Measurements from ENCODE around the gene YPEL1.
"Not testable (repeated sequence)": the region's sequence is repeated elsewhere in the genome, so short reads cannot be mapped to it uniquely, and the experiment has no call there.

The YPEL1 gene

GRCh38 chr22:21686193-21686608, 49.4 kb downstream of the YPEL1 start:
- in situ Hi-C loops (cut with MboI; ENCODE audit: low sequenced_read_pairs), result no loop called here

- in situ Hi-C loops (cut with MboI; ENCODE audit: low sequenced_read_pairs), result no loop called here
Observed at GRCh38 chr22:21685164-21685513, 50.5 kb downstream of the YPEL1 start.

DNA sequence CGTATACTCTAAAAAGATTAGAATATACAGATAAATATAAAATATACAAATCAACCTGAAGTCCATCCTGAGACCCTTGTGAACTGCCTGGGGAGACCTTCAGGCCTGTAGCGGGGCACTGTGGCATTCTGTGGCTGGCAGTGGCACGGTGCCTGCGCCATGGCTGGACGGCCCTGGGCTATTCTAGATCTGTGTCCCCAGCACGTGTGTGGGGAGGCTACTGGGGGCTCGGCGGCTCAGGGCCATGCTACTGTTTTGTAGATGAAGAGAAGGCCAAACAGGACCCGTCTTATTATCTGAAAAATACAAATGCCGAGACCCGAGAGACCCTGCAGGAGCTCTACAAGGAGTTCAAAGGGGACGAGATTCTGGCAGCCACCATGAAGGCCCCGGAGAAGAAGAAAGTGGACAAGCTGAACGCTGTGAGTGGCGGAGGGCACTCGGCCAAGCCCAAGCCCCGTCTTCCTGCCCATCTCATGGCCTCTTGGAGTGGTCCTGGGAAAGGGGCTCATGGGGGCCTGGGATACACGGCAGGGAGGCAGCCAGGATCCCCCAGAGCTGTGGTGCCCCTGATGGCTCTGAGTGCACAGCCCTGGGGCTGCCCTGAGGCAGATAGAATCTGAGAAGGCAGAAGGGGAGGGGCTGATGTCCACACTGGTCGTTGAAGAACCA, 51.0 kb downstream of the YPEL1 start:
- in situ Hi-C loops (cut with MboI; ENCODE audit: low sequenced_read_pairs), result no loop called here

GRCh38 chr22:21683401-21683811, 52.2 kb downstream of the YPEL1 start:
- in situ Hi-C loops (cut with MboI; ENCODE audit: low sequenced_read_pairs), result no loop called here

GRCh38 chr22:21682385-21683175, 53.0 kb downstream of the YPEL1 start:
- in situ Hi-C loops (cut with MboI; ENCODE audit: low sequenced_read_pairs), result no loop called here

DNA sequence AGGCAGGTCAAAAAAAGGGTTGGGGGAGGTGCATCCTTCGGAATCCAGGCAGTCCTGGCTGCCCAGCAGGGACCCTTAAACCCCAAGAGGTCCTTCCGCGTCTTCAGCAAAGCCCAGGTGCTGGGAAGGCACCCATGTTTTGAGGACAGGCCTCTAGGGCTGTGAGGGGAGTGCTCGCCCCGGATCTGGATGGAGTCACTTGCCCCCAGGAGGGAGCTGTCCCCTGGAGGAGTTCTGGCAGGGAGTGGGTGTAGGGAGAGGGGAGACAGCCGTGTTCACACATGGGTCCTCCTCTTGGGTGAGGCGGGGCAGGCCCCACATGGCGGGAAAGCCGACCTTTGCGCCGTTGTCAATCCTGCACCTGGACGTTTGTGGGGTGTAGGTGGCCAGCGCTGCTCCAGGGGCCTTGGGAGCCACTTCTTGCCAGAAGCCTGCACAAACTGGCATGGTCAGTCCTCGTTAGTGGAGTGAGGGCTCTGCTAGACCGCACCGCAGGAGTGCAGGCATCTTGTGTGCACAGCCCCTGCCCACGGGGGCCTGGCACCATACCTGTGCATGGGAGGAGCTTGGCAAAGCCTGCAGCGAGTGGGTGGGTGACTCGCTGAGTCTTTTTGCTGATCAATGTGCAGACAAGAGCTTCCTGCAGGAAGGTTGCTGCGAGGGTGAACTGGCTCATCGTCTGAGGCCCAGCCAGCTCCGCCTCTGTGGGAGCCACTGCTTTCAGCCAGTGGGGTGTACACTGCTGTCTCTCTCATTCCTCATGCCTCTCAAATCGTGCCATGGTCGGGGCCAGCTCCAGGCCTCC, 53.8 kb downstream of the YPEL1 start:
- in situ Hi-C loops (cut with MboI; ENCODE audit: low sequenced_read_pairs), result no loop called here

DNA sequence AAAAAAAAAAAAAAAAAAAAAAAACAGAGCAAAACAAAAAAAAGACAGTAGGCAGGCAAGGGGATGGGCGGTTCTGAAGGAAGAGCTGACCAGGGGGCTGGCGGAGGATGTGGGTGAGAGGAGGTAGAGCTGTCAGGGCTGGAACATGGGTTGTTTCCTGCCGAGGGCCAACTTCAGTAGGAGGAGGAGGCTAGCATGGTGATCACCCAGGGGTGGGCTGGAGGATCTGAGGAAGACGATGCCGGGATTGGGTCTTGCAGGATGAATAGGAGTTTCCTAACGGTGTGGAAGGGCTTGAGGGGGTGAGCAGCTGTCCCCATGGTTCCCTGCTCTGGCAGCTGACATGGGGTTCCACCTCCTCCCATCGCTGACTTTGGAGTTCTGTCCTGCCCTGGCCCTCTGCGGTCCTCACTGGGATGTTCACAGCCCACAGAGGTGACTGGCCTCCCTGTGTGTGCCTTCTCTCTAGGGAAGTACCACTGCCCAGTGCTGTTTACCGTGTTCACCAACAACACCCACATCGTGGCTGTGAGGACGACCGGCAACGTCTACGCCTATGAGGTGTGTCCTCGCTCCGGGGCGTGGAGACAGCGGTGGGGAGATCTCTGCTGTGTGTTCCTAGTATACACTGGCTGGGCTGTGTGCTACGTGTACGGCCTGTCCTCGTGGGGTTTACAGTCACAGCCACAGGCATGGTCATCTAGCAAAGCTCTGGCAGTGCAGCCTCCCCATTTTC, 54.6 kb downstream of the YPEL1 start:
- in situ Hi-C loops (cut with MboI; ENCODE audit: low sequenced_read_pairs), result no loop called here

GRCh38 chr22:21679383-21679782, 56.2 kb downstream of the YPEL1 start:
- in situ Hi-C loops (cut with MboI; ENCODE audit: low sequenced_read_pairs), result no loop called here

- in situ Hi-C loops (cut with MboI; ENCODE audit: low sequenced_read_pairs), result not testable (repeated sequence)
Observed at GRCh38 chr22:21678842-21679241, 56.8 kb downstream of the YPEL1 start.

- in situ Hi-C loops (cut with MboI; ENCODE audit: low sequenced_read_pairs), result no loop called here
Observed at GRCh38 chr22:21677606-21678443, 57.8 kb downstream of the YPEL1 start.

DNA sequence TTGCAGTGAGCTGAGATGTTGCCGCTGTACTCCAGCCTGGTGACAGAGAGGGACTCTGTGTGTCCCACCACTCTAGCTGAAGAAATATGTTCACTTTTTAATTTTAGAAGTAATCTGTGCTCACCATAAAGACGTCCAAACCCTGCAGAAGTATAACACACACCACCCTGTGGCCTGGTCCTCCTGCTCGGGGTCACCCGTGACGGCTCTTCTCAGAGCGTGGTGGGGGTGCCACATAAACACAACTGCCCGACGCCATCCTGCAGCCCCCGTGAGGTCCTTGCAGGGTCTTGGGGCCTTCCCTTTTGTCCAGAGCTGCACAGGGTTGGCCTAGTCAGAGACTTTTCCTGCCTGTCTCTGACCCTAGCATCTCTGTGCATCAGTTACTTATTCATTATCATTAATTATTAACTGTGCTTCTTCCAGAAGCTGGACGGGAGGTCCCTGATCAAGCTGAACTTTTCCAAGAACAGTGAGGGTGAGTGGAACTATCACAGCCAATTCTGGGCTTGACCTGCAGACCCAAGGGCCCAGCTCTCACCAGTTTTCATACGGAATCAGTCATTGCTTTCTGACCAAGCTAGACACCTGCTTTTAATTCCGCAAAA, 60.9 kb downstream of the YPEL1 start:
- in situ Hi-C loops (cut with MboI; ENCODE audit: low sequenced_read_pairs), result no loop called here

GRCh38 chr22:21673534-21674321, 61.9 kb downstream of the YPEL1 start:
- in situ Hi-C loops (cut with MboI; ENCODE audit: low sequenced_read_pairs), result no loop called here

GRCh38 chr22:21672107-21672629, 63.4 kb downstream of the YPEL1 start:
- in situ Hi-C loops (cut with MboI; ENCODE audit: low sequenced_read_pairs), result no loop called here

DNA sequence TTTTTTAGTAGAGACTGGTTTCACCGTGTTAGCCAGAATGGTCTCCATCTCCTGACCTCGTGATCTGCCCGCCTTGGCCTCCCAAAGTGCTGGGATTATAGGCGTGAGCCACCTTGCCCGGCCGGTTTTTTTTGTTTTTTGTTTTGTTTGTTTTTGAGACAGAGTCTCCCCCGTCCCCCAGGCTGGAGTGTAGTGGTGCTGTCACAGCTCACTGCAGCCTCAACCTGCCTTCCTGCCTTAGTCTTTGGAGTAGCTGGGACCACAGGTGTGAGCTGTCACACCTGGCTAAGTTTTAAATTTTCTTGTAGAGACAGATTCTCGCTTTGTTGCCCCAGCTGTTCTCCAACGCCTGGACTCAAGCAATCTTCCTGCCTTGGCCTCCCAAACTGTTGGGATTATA, 66.6 kb downstream of the YPEL1 start:
- in situ Hi-C loops (cut with MboI; ENCODE audit: low sequenced_read_pairs), result no loop called here

GRCh38 chr22:21666786-21667185, 68.8 kb downstream of the YPEL1 start:
- in situ Hi-C loops (cut with MboI; ENCODE audit: low sequenced_read_pairs), result no loop called here

DNA sequence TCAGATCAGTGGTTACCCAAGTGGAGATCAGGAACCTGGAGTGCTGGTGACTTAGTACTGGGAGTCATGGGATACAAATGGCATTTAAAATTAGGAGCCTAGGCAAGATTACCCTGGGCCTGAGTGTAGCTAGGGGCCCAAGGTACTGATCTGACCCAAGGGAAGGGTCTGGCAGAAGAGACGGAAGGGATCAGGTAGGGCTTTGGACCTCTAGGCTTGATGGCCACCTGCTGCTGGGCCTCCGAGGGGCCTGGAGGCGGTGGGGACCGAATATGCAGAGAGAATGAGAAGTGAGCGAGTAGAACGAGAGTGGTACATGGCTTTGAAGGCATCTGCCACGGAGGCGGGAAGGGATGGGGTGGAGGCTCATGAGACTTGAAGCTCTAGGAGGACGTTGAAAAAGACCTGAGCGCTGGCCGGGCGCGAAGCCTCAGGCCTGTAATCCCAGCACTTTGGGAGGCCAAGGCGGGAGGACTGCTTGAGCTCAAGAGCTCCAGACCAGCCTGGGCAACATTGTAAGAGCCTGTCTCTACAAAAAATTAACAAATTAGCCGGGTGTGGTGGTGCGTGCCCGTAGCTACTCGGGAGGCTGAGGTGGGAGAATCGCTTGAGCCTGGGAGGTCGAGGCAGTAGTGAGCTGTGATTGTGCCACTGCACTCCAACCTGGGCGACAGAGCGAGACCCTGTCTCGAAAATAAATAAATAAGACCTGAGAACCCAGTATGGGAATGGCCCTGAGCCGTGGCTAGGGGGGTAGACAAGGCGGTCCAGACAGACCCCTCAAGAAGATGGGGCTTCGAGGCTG, 70.3 kb downstream of the YPEL1 start:
- in situ Hi-C loops (cut with MboI; ENCODE audit: low sequenced_read_pairs), result no loop called here

- in situ Hi-C loops (cut with MboI; ENCODE audit: low sequenced_read_pairs), result no loop called here
Observed at GRCh38 chr22:21663738-21664137, 71.9 kb downstream of the YPEL1 start.

DNA sequence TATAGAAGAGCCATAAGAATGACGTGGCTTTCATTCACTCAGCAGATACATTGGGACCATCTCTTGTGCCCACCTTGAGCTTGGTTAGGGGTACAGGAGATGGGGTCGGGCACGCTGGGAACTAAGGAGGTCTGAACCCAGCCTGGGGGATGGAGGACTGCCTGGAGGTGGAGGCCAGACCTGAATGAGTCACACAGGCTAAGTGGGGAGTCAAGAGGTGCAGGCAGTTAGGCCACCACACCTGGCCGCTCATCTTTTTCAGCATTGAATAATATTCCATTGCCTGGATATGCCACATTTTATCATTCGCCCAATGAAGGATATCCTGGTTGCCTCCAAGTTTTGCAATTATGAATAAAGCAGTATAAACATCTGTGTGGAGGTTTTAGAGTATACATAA, 73.6 kb downstream of the YPEL1 start:
- in situ Hi-C loops (cut with MboI; ENCODE audit: low sequenced_read_pairs), result no loop called here

All from HL-60/S4 treated with phorbol 12-myristate 13-acetate at 8.2 ng/mL for 4 days and 3 days (cell line).